Tibial nerve (tissue), 3 donors: Measurements from ENCODE around the gene CBY1.

ENCODE experiments used
- POLR2A ChIP-seq, 2 donors: fragments of 450-650 bp; IDR thresholded peaks; one replicate each; pipeline ENCODE4 v1.6.1; 2017; ENCODE audit warnings: antibody characterized with exemption in 2 of 2, mild to moderate bottlenecking in 2 of 2, moderate library complexity in 2 of 2
- TF ChIP-seq, protein P1 (sequence below), 5 experiments: fragments of 200-600 bp in 3 of 5; fragments of 450-650 bp in 2 of 5; sonication (generic) in 3 of 5; IDR thresholded peaks; one replicate each; pipeline ENCODE4 v1.5.1; 2016 to 2019; ENCODE audit warnings: antibody characterized with exemption in 5 of 5, mild to moderate bottlenecking in 3 of 5, moderate library complexity in 2 of 5

DNA sequence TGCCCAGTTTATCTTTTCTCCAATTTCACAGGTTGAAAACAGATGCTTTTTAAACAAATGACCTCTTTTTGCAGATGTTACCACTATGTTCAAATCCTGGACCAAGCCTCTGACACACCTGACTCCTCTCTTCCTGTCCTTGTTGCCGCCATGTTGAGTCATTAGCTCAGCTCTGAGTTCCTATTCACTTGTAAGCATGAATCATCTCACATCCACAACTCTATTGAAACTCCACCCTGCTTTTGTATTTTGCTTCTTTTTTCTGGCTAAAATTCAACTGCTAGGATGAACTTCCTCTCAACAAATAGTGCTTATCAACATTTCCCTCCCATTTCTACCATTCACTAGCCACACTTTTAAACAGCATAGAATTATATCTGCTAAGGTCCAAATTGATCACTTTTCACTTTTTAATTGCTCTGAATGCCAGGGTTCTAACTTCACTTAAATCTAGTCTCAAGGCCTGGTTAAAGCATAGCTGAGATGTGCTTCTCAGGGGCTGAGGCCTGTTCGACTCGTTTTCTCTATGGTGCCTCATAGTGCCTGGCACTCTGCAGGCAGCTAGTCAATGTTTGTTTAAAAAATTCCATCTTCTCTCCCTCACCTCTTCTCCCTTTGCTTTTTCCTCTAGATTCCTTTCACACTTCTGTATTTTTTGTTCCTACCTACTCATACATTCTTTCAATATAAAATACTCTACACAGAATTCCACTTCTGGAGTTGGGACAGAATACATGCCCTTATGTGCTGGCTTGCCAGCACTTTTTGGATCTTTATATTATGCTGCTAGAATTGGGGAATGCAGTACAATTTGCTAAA lies 40.4 kb downstream of the CBY1 start:
- TF ChIP-seq, protein P1, sequence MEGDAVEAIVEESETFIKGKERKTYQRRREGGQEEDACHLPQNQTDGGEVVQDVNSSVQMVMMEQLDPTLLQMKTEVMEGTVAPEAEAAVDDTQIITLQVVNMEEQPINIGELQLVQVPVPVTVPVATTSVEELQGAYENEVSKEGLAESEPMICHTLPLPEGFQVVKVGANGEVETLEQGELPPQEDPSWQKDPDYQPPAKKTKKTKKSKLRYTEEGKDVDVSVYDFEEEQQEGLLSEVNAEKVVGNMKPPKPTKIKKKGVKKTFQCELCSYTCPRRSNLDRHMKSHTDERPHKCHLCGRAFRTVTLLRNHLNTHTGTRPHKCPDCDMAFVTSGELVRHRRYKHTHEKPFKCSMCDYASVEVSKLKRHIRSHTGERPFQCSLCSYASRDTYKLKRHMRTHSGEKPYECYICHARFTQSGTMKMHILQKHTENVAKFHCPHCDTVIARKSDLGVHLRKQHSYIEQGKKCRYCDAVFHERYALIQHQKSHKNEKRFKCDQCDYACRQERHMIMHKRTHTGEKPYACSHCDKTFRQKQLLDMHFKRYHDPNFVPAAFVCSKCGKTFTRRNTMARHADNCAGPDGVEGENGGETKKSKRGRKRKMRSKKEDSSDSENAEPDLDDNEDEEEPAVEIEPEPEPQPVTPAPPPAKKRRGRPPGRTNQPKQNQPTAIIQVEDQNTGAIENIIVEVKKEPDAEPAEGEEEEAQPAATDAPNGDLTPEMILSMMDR (IDR thresholded peaks at IDR 0.05): no peak
- TF ChIP-seq POLR2A (IDR thresholded peaks at IDR 0.05): no peak
